Keratinocyte (primary cell): ENCODE measurements around the gene GABRE. TPM values are rescaled to one million over a fixed set of nuclear protein-coding genes. Genes with fewer than 3 reads are reported as not detected.

Experiments used
- DNase-seq: peaks from one replicate; pipeline ENCODE4 v3.0.0-alpha.2; 2011; ENCODE audit warnings: low read depth, missing footprints, low spot score
- FAIRE-seq: peaks from 2 replicates; lab custom pipeline; 2011; peaks lifted over from hg19 to GRCh38; lab: Jason Lieb, UNC
- H2AFZ ChIP-seq: 2 replicates; pipeline ENCODE4 v1.6.0; 2012; ENCODE audit warnings: low read length, control low read depth, inconsistent platforms; ENCODE audit not compliant: control insufficient read depth
- H3K27ac ChIP-seq: 2 replicates; pipeline ENCODE4 v1.5.1; 2011; ENCODE audit warnings: low read length; ENCODE audit not compliant: control insufficient read depth, insufficient read depth
- H3K27me3 ChIP-seq: 3 replicates; pipeline ENCODE4 v1.6.0; 2011; ENCODE audit warnings: low read length; ENCODE audit not compliant: control insufficient read depth, insufficient read depth; ENCODE audit errors: extremely low read depth
- H3K36me3 ChIP-seq, 2 experiments: 2 replicates in 1 of 2; 3 replicates in 1 of 2; pipeline ENCODE4 v1.5.1; 2011; ENCODE audit warnings: low read length in 2 of 2, mild to moderate bottlenecking in 1 of 2; ENCODE audit not compliant: control insufficient read depth in 2 of 2, insufficient read depth in 2 of 2; ENCODE audit errors: extremely low read depth in 1 of 2
- H3K4me1 ChIP-seq: 3 replicates; pipeline ENCODE4 v1.5.1; 2011; ENCODE audit warnings: low read length; ENCODE audit not compliant: control insufficient read depth, insufficient read depth; ENCODE audit errors: extremely low read depth
- H3K4me2 ChIP-seq: 3 replicates; pipeline ENCODE4 v1.6.0; 2011; ENCODE audit warnings: low read depth, low read length; ENCODE audit not compliant: control insufficient read depth, insufficient read depth; ENCODE audit errors: extremely low read depth
- H3K4me3 ChIP-seq, 3 experiments: fragments of 200-600 bp in 1 of 3; sonication (generic) in 1 of 3; 2 replicates in 2 of 3; 3 replicates in 1 of 3; pipeline ENCODE4 v1.5.1; 2011 to 2016; ENCODE audit warnings: low read length in 3 of 3, mild to moderate bottlenecking in 3 of 3, control low read depth in 2 of 3, inconsistent platforms in 1 of 3, low read depth in 1 of 3, mixed read lengths in 1 of 3, mixed run types in 1 of 3, moderate library complexity in 1 of 3; ENCODE audit not compliant: control insufficient read depth in 2 of 3, insufficient read depth in 2 of 3; ENCODE audit errors: extremely low read depth in 1 of 3
- H3K79me2 ChIP-seq: 2 replicates; pipeline ENCODE4 v1.6.0; 2012; ENCODE audit warnings: low read length; ENCODE audit not compliant: control insufficient read depth, insufficient read depth
- H3K9ac ChIP-seq: 3 replicates; pipeline ENCODE4 v1.6.0; 2011; ENCODE audit warnings: low read length; ENCODE audit not compliant: control insufficient read depth, insufficient read depth; ENCODE audit errors: extremely low read depth
- H3K9me1 ChIP-seq: 3 replicates; pipeline ENCODE4 v1.6.0; 2011; ENCODE audit warnings: low read length; ENCODE audit not compliant: control insufficient read depth, insufficient read depth; ENCODE audit errors: extremely low read depth
- H3K9me3 ChIP-seq: 2 replicates; pipeline ENCODE4 v1.5.1; 2012; ENCODE audit warnings: low read depth, low read length; ENCODE audit not compliant: control insufficient read depth
- H4K20me1 ChIP-seq: 3 replicates; pipeline ENCODE4 v1.6.0; 2011; ENCODE audit warnings: low read length; ENCODE audit not compliant: control insufficient read depth, insufficient read depth; ENCODE audit errors: extremely low read depth
- EZH2 ChIP-seq: IDR thresholded peaks from one replicate; pipeline ENCODE4 v1.6.1; 2012; ENCODE audit warnings: inconsistent platforms, mild to moderate bottlenecking, low read length, moderate library complexity
- dilution Hi-C: fragments of 300-500 bp; cut with MboI; formaldehyde crosslinking; loops from one replicate; pipeline ENCODE4 v1.7.0; 2020; ENCODE audit warnings: low sequenced_read_pairs; ENCODE audit not compliant: extremely low pct_ligation_motif_present
- polyA plus RNA-seq, 5 experiments: library from polyadenylated mRNA; depleted of rRNA in 3 of 5; stranded (reverse) in 3 of 5; stranded (forward) in 1 of 5; unstranded in 1 of 5; fragments of >200 nt; gene quantifications; 1 replicate in 1 of 5; 2 replicates in 3 of 5; 3 replicates in 1 of 5; pipeline versions ENCODE4 v1.2.1 to v1.2.3, GENCODE V29; 2011 to 2012; ENCODE audit warnings: missing spikeins in 2 of 5, low read depth in 1 of 5, low replicate concordance in 1 of 5
- TF ChIP-seq, protein P1 (sequence below), 3 experiments: IDR thresholded peaks in 1 of 3; conservative IDR thresholded peaks in 1 of 3; optimal IDR thresholded peaks in 1 of 3; 2 replicates in 2 of 3; 3 replicates in 1 of 3; pipeline versions ENCODE3 to v1.5.1; 2011; ENCODE audit warnings: low read length in 3 of 3, mild to moderate bottlenecking in 3 of 3, moderate library complexity in 2 of 3, control low read depth in 1 of 3, inconsistent platforms in 1 of 3; ENCODE audit not compliant: insufficient read depth in 2 of 3; ENCODE audit errors: extremely low read depth in 1 of 3

The GABRE gene
- polyA plus RNA-seq, 1 donor (not counting 4 experiments of a cell fraction or from before 2014, with no cell fraction given): 34.1 TPM

DNA sequence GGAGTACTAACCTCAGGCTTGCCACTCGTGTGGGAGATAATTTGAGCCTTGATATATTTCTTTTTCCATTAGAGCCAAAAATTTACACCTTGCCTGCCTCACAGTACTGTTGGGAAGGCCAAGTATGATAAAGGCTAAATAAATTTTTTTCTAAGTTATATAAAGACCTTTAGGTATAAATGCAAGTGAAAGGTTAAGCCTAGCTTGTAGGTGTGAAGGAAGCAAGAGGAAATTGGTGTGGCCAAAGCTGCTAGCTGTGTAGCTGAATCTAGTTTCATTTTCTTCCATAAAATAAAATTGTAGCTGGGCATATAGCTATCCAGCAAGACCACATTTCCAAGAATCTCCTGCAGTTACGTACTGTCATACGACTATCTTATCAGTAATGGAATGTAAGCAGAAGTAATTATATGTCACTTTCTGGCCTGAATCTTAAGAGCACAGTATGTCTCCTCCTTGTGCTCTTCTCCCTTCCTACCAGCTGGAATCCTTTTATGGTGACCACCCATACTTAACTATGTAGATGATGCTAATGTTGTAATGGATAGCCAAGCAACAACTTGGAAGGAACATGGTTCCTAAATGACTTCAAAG is 14.3 kb upstream of the GABRE start:
- no peaks in the 10 kb centered on the region for H3K9me1 ChIP-seq
- DNase-seq (no peak), FAIRE-seq (no peak)
- no peak for TF ChIP-seq EZH2
- TF ChIP-seq, protein P1, sequence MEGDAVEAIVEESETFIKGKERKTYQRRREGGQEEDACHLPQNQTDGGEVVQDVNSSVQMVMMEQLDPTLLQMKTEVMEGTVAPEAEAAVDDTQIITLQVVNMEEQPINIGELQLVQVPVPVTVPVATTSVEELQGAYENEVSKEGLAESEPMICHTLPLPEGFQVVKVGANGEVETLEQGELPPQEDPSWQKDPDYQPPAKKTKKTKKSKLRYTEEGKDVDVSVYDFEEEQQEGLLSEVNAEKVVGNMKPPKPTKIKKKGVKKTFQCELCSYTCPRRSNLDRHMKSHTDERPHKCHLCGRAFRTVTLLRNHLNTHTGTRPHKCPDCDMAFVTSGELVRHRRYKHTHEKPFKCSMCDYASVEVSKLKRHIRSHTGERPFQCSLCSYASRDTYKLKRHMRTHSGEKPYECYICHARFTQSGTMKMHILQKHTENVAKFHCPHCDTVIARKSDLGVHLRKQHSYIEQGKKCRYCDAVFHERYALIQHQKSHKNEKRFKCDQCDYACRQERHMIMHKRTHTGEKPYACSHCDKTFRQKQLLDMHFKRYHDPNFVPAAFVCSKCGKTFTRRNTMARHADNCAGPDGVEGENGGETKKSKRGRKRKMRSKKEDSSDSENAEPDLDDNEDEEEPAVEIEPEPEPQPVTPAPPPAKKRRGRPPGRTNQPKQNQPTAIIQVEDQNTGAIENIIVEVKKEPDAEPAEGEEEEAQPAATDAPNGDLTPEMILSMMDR (optimal IDR thresholded peaks at IDR 0.05 in 1 of 3, IDR thresholded peaks at IDR 0.05 in 1 of 3, conservative IDR thresholded peaks at IDR 0.05 in 1 of 3; ENCODE audit: extremely low read depth in 1 of 3, insufficient read depth in 2 of 3, low read length in 3 of 3): no peak
- H3K9me3 ChIP-seq: no peaks in the 10 kb centered on the region
- H3K4me3 ChIP-seq: no peak overlapping the region
- H3K36me3 ChIP-seq: no peaks in the 10 kb centered on the region
- no peaks in the 10 kb centered on the region for H3K79me2 ChIP-seq
- H3K27me3 ChIP-seq: no peaks in the 10 kb centered on the region
- no peak overlapping the region for H3K4me2 ChIP-seq
- H4K20me1 ChIP-seq: no peaks in the 10 kb centered on the region
- dilution Hi-C loops: no loop called here
- no peak overlapping the region for H3K27ac ChIP-seq
- no peak overlapping the region for H2AFZ ChIP-seq
- H3K9ac ChIP-seq: no peak overlapping the region
- H3K4me1 ChIP-seq: peaks cover 24% of the 10 kb centered on the region

DNA sequence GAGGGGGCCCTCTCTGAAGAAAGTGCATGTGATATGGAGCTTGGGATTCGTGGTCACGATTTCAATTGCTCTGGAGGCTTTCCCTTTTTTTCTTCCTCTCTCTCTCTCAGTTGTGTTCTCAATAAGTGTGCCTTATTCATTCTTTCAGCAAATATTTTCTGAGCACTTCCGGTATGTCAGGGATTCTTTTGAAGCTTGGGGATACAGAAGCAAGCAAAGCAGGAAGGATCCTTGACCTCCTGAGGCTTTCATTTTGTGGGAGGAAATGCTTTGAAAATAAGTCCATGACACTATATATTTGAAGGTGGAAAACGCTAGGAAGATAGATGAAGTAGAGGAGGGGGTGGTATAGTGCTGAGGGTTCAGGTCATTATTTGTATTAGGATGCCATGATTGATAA is 12.6 kb upstream of the GABRE start:
- H3K4me2 ChIP-seq: no peak overlapping the region
- dilution Hi-C loops: no loop called here
- FAIRE-seq: no peak

More for the DNA sequence above, 12.6 kb upstream of the GABRE start:
- no peak for DNase-seq
- no peaks in the 10 kb centered on the region for H3K79me2 ChIP-seq
- no peak for TF ChIP-seq EZH2
- TF ChIP-seq, protein P1 (optimal IDR thresholded peaks at IDR 0.05 in 1 of 3, IDR thresholded peaks at IDR 0.05 in 1 of 3, conservative IDR thresholded peaks at IDR 0.05 in 1 of 3; ENCODE audit: extremely low read depth in 1 of 3, insufficient read depth in 2 of 3, low read length in 3 of 3): no peak
- no peak overlapping the region for H3K9ac ChIP-seq
- no peaks in the 10 kb centered on the region for H3K9me1 ChIP-seq
- H3K36me3 ChIP-seq: no peaks in the 10 kb centered on the region
- H4K20me1 ChIP-seq: no peaks in the 10 kb centered on the region
- peaks cover 37% of the 10 kb centered on the region for H3K4me1 ChIP-seq
- no peak overlapping the region for H3K27ac ChIP-seq
- H3K4me3 ChIP-seq: no peak overlapping the region
- H3K9me3 ChIP-seq: no peaks in the 10 kb centered on the region
- no peaks in the 10 kb centered on the region for H3K27me3 ChIP-seq
- no peak overlapping the region for H2AFZ ChIP-seq
